Measurements from ENCODE around the gene ADAMTSL1. TPM values are rescaled to one million over a fixed set of nuclear protein-coding genes. Genes with fewer than 3 reads are reported as not detected.

Gene ADAMTSL1
- polyA plus RNA-seq, 1 experiment = 17.2 TPM

DNA sequence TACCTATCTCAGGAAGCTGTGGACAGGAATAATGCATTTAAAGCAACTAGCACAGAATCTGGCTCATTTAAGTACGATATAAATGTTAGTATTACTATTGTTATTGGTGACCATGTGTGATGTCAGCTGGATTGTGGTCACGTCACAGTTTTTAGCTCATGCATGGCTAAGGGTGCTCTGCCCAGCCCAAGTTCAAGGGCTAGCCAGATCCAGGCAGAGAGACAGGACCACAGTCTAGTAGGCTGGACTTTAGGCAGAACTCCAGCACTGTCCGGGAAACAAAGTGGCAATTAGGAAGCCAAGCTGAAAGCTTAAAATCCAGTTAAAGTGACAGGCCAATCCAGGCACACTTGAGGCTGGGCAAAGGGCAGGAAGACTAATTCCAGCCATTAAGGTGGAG is 273.6 kb downstream of the ADAMTSL1 start:
- H3K27me3 ChIP-seq (ENCODE audit: control insufficient read depth, insufficient read depth, low read length) = no peaks in the 10 kb centered on the region
- ChIA-PET POLR2A (no interaction called here), CTCF (interaction anchor here (1.7 kb wide), 1 partner anchor 9 kb away, joined by 8 read pairs; no protein-coding TSS in a partner anchor)
- TF ChIP-seq CTCF (IDR thresholded peaks at IDR 0.05; ENCODE audit: insufficient read depth, low read depth, low read length) = no peak
- no peaks in the 10 kb centered on the region for H3K36me3 ChIP-seq (ENCODE audit: control insufficient read depth, insufficient read depth, low read length)
- no peak for DNase-seq (ENCODE audit: low read depth)
- H3K4me3 ChIP-seq (ENCODE audit: low read depth, low read length) = no peak overlapping the region

DNA sequence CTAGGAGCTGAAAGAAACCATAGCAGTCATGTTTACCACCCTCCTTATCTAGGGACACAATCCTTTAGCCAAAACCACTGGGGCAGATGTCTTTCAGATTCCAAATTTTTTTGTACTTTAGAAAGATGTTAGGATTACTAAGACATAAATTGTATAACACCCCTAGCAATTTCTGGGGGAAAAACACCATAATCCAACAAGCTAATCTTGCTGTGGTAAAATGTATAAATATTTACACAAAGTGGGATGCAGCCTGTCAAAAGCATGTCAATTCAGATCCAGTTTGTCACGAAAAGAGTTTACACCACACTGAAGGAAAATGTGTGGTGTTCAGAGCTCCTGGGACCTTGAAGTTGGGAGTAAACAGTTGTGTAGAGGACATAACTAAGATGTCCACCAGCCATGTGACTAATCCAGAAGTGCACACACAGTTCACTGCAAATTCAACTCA is 274.3 kb downstream of the ADAMTSL1 start:
- ChIA-PET CTCF (interaction anchor here (1.7 kb wide), 1 partner anchor 9 kb away, joined by 8 read pairs; no protein-coding TSS in a partner anchor), POLR2A (no interaction called here)
- DNase-seq (ENCODE audit: low read depth) = no peak
- Histone ChIP-seq H3K4me3 (ENCODE audit: low read depth, low read length) (no peak overlapping the region), H3K36me3 (ENCODE audit: control insufficient read depth, insufficient read depth, low read length) (no peaks in the 10 kb centered on the region), H3K27me3 (ENCODE audit: control insufficient read depth, insufficient read depth, low read length) (no peaks in the 10 kb centered on the region)
- TF ChIP-seq CTCF (IDR thresholded peaks at IDR 0.05; ENCODE audit: insufficient read depth, low read depth, low read length) = no peak

- CTCF ChIA-PET = no interaction called here
- no peak for TF ChIP-seq CTCF (IDR thresholded peaks at IDR 0.05; ENCODE audit: insufficient read depth, low read depth, low read length)
- no peak for DNase-seq (ENCODE audit: low read depth)
- H3K4me3 ChIP-seq (ENCODE audit: low read depth, low read length) = no peak overlapping the region
- no peaks in the 10 kb centered on the region for H3K36me3 ChIP-seq (ENCODE audit: control insufficient read depth, insufficient read depth, low read length)
- H3K27me3 ChIP-seq (ENCODE audit: control insufficient read depth, insufficient read depth, low read length) = no peaks in the 10 kb centered on the region
- POLR2A ChIA-PET = no interaction called here
Measured at GRCh38 chr9:18749711-18750110, 275.8 kb downstream of the ADAMTSL1 start.

DNA sequence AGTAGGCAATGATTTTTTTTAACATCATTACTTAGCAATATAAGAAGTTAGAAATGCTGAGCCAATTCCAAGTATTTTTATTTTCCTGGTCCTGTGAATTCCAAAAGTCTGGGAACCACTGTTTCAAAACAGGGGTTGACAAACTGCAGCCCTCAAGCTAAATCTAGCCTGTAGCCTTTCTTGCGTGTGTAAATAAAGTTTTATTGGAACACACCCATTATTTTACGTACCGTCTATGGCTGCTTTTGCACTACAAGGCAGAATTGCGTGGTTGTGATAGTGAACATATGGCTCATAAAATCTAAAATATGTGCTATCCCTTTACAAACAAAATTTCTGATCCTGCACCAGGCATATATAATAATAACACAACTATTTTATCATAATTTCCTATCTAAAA is 280.0 kb downstream of the ADAMTSL1 start:
- Histone ChIP-seq H3K36me3 (ENCODE audit: control insufficient read depth, insufficient read depth, low read length) (no peaks in the 10 kb centered on the region), H3K4me3 (ENCODE audit: low read depth, low read length) (no peak overlapping the region), H3K27me3 (ENCODE audit: control insufficient read depth, insufficient read depth, low read length) (no peaks in the 10 kb centered on the region)
- ChIA-PET CTCF (no interaction called here), POLR2A (no interaction called here)
- no peak for TF ChIP-seq CTCF (IDR thresholded peaks at IDR 0.05; ENCODE audit: insufficient read depth, low read depth, low read length)
- DNase-seq (ENCODE audit: low read depth) = no peak

- ChIA-PET POLR2A (no interaction called here), CTCF (interaction anchor here (1.0 kb wide), 1 partner anchor 312 kb away, joined by 3 read pairs; no protein-coding TSS in a partner anchor)
- TF ChIP-seq CTCF (IDR thresholded peaks at IDR 0.05; ENCODE audit: insufficient read depth, low read depth, low read length) = no peak
- no peak for DNase-seq (ENCODE audit: low read depth)
- Histone ChIP-seq H3K27me3 (ENCODE audit: control insufficient read depth, insufficient read depth, low read length) (no peaks in the 10 kb centered on the region), H3K4me3 (ENCODE audit: low read depth, low read length) (no peak overlapping the region), H3K36me3 (ENCODE audit: control insufficient read depth, insufficient read depth, low read length) (no peaks in the 10 kb centered on the region)
Measured at GRCh38 chr9:18754537-18754936, 280.6 kb downstream of the ADAMTSL1 start.
